Measurements from ENCODE around the gene FAM136A.

- TF ChIP-seq CTCF (IDR thresholded peaks at IDR 0.05): peak; percentile 92 to 99 (median 95)
- TF ChIP-seq POLR2A (IDR thresholded peaks at IDR 0.05): no peak
- TF ChIP-seq POLR2AphosphoS5 (IDR thresholded peaks at IDR 0.05; ENCODE audit: insufficient read depth in 1 of 2, low read depth in 1 of 2): peak in 1 of 2 donors; percentile 60
Observed at GRCh38 chr2:70301344-70302194, at the start of gene FAM136A.
